Kidney (tissue), 14 donors: ENCODE measurements around the gene RASL10B. TPM values are rescaled to one million over a fixed set of nuclear protein-coding genes. Genes with fewer than 3 reads are reported as not detected.

Experiments
- DNase-seq, 5 donors: peaks; one replicate each; pipeline ENCODE4 v3.0.0-alpha.2; 2013 to 2020
- FAIRE-seq: peaks from 2 replicates; lab custom pipeline; 2012; peaks lifted over from hg19 to GRCh38; lab: Jason Lieb, UNC
- H3K27ac ChIP-seq, 2 donors: one replicate each; pipeline ENCODE4 v1.7.0; 2013; ENCODE audit warnings: low read depth in 2 of 2, low read length in 2 of 2, inconsistent platforms in 1 of 2
- H3K27me3 ChIP-seq: one replicate; pipeline ENCODE4 v1.7.1; 2013; ENCODE audit warnings: low read length, inconsistent platforms; ENCODE audit not compliant: control insufficient read depth, insufficient read depth
- H3K36me3 ChIP-seq, 3 donors: one replicate each; pipeline versions ENCODE4 v1.7.0 to v1.7.1; 2013; ENCODE audit warnings: low read length in 3 of 3, control low read depth in 1 of 3, inconsistent platforms in 1 of 3; ENCODE audit not compliant: insufficient read depth in 3 of 3, control insufficient read depth in 2 of 3
- H3K4me1 ChIP-seq, 3 donors: one replicate each; pipeline versions ENCODE4 v1.7.0 to v1.7.1; 2013; ENCODE audit warnings: low read length in 3 of 3, inconsistent platforms in 1 of 3, low read depth in 1 of 3; ENCODE audit not compliant: control insufficient read depth in 2 of 3, insufficient read depth in 2 of 3
- H3K4me3 ChIP-seq, 3 donors: one replicate each; pipeline versions ENCODE4 v1.7.0 to v1.8.1; 2013; ENCODE audit warnings: low read length in 3 of 3, control low read depth in 1 of 3, inconsistent platforms in 1 of 3
- H3K9ac ChIP-seq, 3 donors: one replicate each; pipeline versions ENCODE4 v1.7.0 to v1.7.1; 2013; ENCODE audit warnings: low read length in 3 of 3, control low read depth in 1 of 3, inconsistent platforms in 1 of 3
- H3K9me3 ChIP-seq, 3 donors: one replicate each; pipeline versions ENCODE4 v1.7.0 to v1.7.1; 2013; ENCODE audit warnings: low read length in 3 of 3, control low read depth in 1 of 3, inconsistent platforms in 1 of 3; ENCODE audit not compliant: control insufficient read depth in 2 of 3, insufficient read depth in 1 of 3
- CTCF ChIP-seq: IDR thresholded peaks from 3 replicates; pipeline ENCODE4 v1.5.1; 2012; ENCODE audit warnings: mild to moderate bottlenecking, moderate library complexity, borderline replicate concordance; ENCODE audit not compliant: insufficient read depth; ENCODE audit errors: extremely low read depth
- intact Hi-C: fragments of 100-400 bp; cut with DNase I; formaldehyde crosslinking; loops from one replicate; pipeline ENCODE4 v1.11.1; 2022
- polyA plus RNA-seq: library from polyadenylated mRNA; stranded (reverse); fragments of 350-450 nt; fragmentation: Illumina TruSeq; extraction: RNeasy Lipid Tissue Mini Kit (QIAGEN cat#74804); gene quantifications from one replicate; pipeline ENCODE4 v1.2.3, GENCODE V29; 2014; ENCODE audit warnings: low read depth, low replicate concordance; ENCODE audit not compliant: insufficient read depth
- total RNA-seq: library from RNA; stranded (reverse); fragmentation: NEBNext Ultra II Directional; extraction: Animal tissue kit (Norgen Biotek cat#: 25700); gene quantifications from one replicate; pipeline ENCODE4 v1.2.1, GENCODE V29; 2021
- donor health status: control.
- donor health status: control.
- donor health status: control.
- donor health status: control.
- donor health status: control.
- donor health status: DM: yes; HTN: yes; CAD: no.
- donor health status: Normal renal cell carcinoma (clear cell type).

The RASL10B gene
- total and polyA plus RNA-seq, 2 donors from 2014 or later, result 1.5 to 2.4 TPM

- intact Hi-C loops, result no loop called here
- peak in 1 of 5 donors; percentile 14 for DNase-seq
- TF ChIP-seq CTCF, result no peak
- Histone ChIP-seq H3K4me1 (peaks cover 0 to 5% (median 2%) of the 10 kb centered on the region in 3 donors), H3K9ac (no peak overlapping the region), H3K4me3 (no peak overlapping the region), H3K27me3 (peaks cover 8% of the 10 kb centered on the region), H3K9me3 (no peaks in the 10 kb centered on the region), H3K36me3 (no peaks in the 10 kb centered on the region), H3K27ac (no peak overlapping the region)
- no peak for FAIRE-seq
Observed at GRCh38 chr17:35736236-35736635, 4.8 kb downstream of the RASL10B start.

GRCh38 chr17:35738519-35739133 lies 7.2 kb downstream of the RASL10B start:
- Histone ChIP-seq H3K9ac (no peak overlapping the region), H3K9me3 (no peaks in the 10 kb centered on the region), H3K4me1 (no peaks in the 10 kb centered on the region), H3K27ac (no peak overlapping the region), H3K27me3 (peaks cover 13% of the 10 kb centered on the region), H3K4me3 (no peak overlapping the region), H3K36me3 (no peaks in the 10 kb centered on the region)
- DNase-seq (peak in 2 of 5 donors; percentile 12 to 26), FAIRE-seq (no peak)
- intact Hi-C loops, result no loop called here
- no peak for TF ChIP-seq CTCF

- Histone ChIP-seq H3K9ac (no peak overlapping the region), H3K36me3 (no peaks in the 10 kb centered on the region), H3K27ac (no peak overlapping the region), H3K4me3 (no peak overlapping the region), H3K4me1 (no peaks in the 10 kb centered on the region), H3K27me3 (peaks cover 13% of the 10 kb centered on the region), H3K9me3 (no peaks in the 10 kb centered on the region)
- DNase-seq (peak in 1 of 5 donors; percentile 41), FAIRE-seq (no peak)
- intact Hi-C loops, result loop anchor here (10.0 kb wide), 1 partner anchor 125 kb away; no protein-coding TSS in a partner anchor
- TF ChIP-seq CTCF, result no peak
Observed at GRCh38 chr17:35740216-35740615, 8.8 kb downstream of the RASL10B start.
